Measurements from ENCODE around the gene BMP8B. TPM values are rescaled to one million over a fixed set of nuclear protein-coding genes. Genes with fewer than 3 reads are reported as not detected.
"Not testable (repeated sequence)": the region's sequence is repeated elsewhere in the genome, so short reads cannot be mapped to it uniquely, and the experiment has no call there.

BMP8B gene
- total and polyA plus RNA-seq, 8 donors = 1.4 to 6.4 (median 3.5) TPM

GRCh38 chr1:39833621-39834385 lies 45.1 kb upstream of the BMP8B start:
- DNase-seq = no peak
- no peak overlapping the region for H3K4me3 ChIP-seq
- no peaks in the 10 kb centered on the region for H3K9me3 ChIP-seq
- H3K36me3 ChIP-seq = no peaks in the 10 kb centered on the region
- no peaks in the 10 kb centered on the region for H3K27me3 ChIP-seq
- H3K4me1 ChIP-seq = peaks cover 10 to 23% (median 15%) of the 10 kb centered on the region in 3 donors
- FAIRE-seq = no peak
- intact Hi-C loops (cut with DNase I) = no loop called here
- 88 to 91% methylated on average over 9 of the region's 9 CpGs for WGBS, 2 donors
- H3K27ac ChIP-seq = no peak overlapping the region
- TF ChIP-seq CTCF (IDR thresholded peaks at IDR 0.05) = no peak
- peak in 1 of 4 donors; percentile 16 for ATAC-seq

- DNase-seq (no peak), ATAC-seq (no peak), FAIRE-seq (no peak)
- intact Hi-C loops (cut with DNase I) = no loop called here
- WGBS, 2 donors = 67 to 69% methylated on average over 2 of the region's 2 CpGs
- Histone ChIP-seq H3K4me1 (peaks cover 8 to 23% (median 15%) of the 10 kb centered on the region in 3 donors), H3K27me3 (no peaks in the 10 kb centered on the region), H3K9me3 (no peaks in the 10 kb centered on the region), H3K27ac (no peak overlapping the region), H3K4me3 (no peak overlapping the region), H3K36me3 (no peaks in the 10 kb centered on the region)
- TF ChIP-seq CTCF (IDR thresholded peaks at IDR 0.05) = no peak
Measured at GRCh38 chr1:39833121-39833520, 44.5 kb upstream of the BMP8B start.

- FAIRE-seq (no peak), ATAC-seq (no peak), DNase-seq (no peak)
- WGBS, 2 donors = 75% methylated on average over 6 of the region's 6 CpGs
- Histone ChIP-seq H3K9me3 (no peaks in the 10 kb centered on the region), H3K27ac (no peak overlapping the region), H3K4me1 (peaks cover 0 to 22% (median 11%) of the 10 kb centered on the region in 3 donors), H3K27me3 (no peaks in the 10 kb centered on the region), H3K36me3 (no peaks in the 10 kb centered on the region), H3K4me3 (no peak overlapping the region)
- intact Hi-C loops (cut with DNase I) = no loop called here
- no peak for TF ChIP-seq CTCF (IDR thresholded peaks at IDR 0.05)
Measured at GRCh38 chr1:39832294-39832693, 43.6 kb upstream of the BMP8B start.

- Histone ChIP-seq H3K9me3 (no peaks in the 10 kb centered on the region), H3K4me3 (no peak overlapping the region), H3K4me1 (peaks cover 0 to 4% (median under 1%) of the 10 kb centered on the region in 3 donors), H3K27ac (no peak overlapping the region), H3K27me3 (no peaks in the 10 kb centered on the region), H3K36me3 (no peaks in the 10 kb centered on the region)
- no peak for ATAC-seq
- no peak for FAIRE-seq
- TF ChIP-seq CTCF (IDR thresholded peaks at IDR 0.05) = no peak
- 46% methylated on average over 6 of the region's 6 CpGs for WGBS, 2 donors
- intact Hi-C loops (cut with DNase I) = no loop called here
- DNase-seq = no peak
Measured at GRCh38 chr1:39829791-39830533, 41.3 kb upstream of the BMP8B start.

GRCh38 chr1:39828734-39829133 lies 40.1 kb upstream of the BMP8B start:
- H3K9me3 ChIP-seq = no peaks in the 10 kb centered on the region
- ATAC-seq = no peak
- no peaks in the 10 kb centered on the region for H3K36me3 ChIP-seq
- FAIRE-seq = no peak
- no peaks in the 10 kb centered on the region for H3K4me1 ChIP-seq
- no peak overlapping the region for H3K27ac ChIP-seq
- intact Hi-C loops (cut with DNase I) = no loop called here
- 83 to 89% methylated on average over 2 of the region's 2 CpGs for WGBS, 2 donors
- TF ChIP-seq CTCF (IDR thresholded peaks at IDR 0.05) = no peak
- H3K27me3 ChIP-seq = no peaks in the 10 kb centered on the region
- H3K4me3 ChIP-seq = no peak overlapping the region
- DNase-seq = no peak

GRCh38 chr1:39828255-39828654 lies 39.6 kb upstream of the BMP8B start:
- H3K4me3 ChIP-seq; H3K9me3 ChIP-seq; FAIRE-seq; intact Hi-C loops (cut with DNase I); H3K36me3 ChIP-seq; DNase-seq; H3K27ac ChIP-seq; H3K4me1 ChIP-seq; H3K27me3 ChIP-seq; ATAC-seq: not testable (repeated sequence)
- 85 to 94% methylated on average over 6 of the region's 6 CpGs for WGBS, 2 donors

Measured in pancreas (tissue), 10 donors.